Mesothelial cell of epicardium (in vitro differentiated cells): Measurements from ENCODE around the gene PHF21B. TPM values are rescaled to one million over a fixed set of nuclear protein-coding genes. Genes with fewer than 3 reads are reported as not detected.

Experiments used
- DNase-seq, 2 experiments: peaks; one replicate each; pipeline ENCODE4 v3.0.0; 2021; ENCODE audit warnings: low spot score in 2 of 2; ENCODE audit not compliant: unreplicated experiment in 2 of 2
- H3K27ac Mint-ChIP-seq: 2 replicates; pipeline ENCODE4 v1.8.0; 2021; ENCODE audit warnings: mixed read lengths
- H3K27me3 Mint-ChIP-seq: 2 replicates; pipeline ENCODE4 v1.8.0; 2021; ENCODE audit warnings: low read depth, mixed read lengths
- H3K36me3 Mint-ChIP-seq: 2 replicates; pipeline ENCODE4 v1.8.0; 2021; ENCODE audit warnings: mixed read lengths
- H3K4me1 Mint-ChIP-seq: 2 replicates; pipeline ENCODE4 v1.8.0; 2021; ENCODE audit warnings: mixed read lengths
- H3K4me3 Mint-ChIP-seq: 2 replicates; pipeline ENCODE4 v1.8.0; 2021; ENCODE audit warnings: mild to moderate bottlenecking, moderate library complexity, mixed read lengths
- H3K9me3 Mint-ChIP-seq: 2 replicates; pipeline ENCODE4 v1.8.0; 2021; ENCODE audit warnings: mixed read lengths
- total RNA-seq: library from RNA; stranded (reverse); gene quantifications from 3 replicates; pipeline ENCODE4 v1.2.1, GENCODE V29; 2021
- TF ChIP-seq, protein P1 (sequence below): fragments of 200-600 bp; sonication (generic); IDR thresholded peaks from one replicate; pipeline ENCODE4 v1.5.0; 2021; ENCODE audit warnings: antibody characterized with exemption; ENCODE audit not compliant: unreplicated experiment

The PHF21B gene
- total RNA-seq, 1 donor from 2014 or later = 8.6 TPM

DNA sequence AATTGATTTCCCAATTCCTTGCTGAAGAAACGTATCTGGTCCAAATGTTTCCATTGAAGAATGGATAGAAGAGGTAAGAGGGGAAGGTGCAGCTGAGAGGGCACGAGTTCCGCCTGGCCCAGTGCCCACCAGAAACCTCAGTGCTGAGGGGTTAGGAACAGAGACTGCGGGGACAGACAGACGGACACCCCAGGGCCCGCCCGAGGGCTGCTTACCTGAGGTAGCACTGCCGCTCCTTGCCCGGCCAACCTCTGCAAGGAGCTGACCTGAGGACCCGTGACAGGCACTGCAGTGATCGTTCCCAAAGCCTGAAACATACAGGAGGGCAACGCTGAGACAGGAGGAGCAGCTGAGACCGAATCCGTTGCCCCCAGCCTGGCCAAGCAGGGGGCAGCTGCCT lies 89.6 kb downstream of the PHF21B start:
- DNase-seq = no peak
- Mint-ChIP-seq H3K27me3 (peaks cover 51% of the 10 kb centered on the region), H3K9me3 (peaks cover 10% of the 10 kb centered on the region), H3K27ac (no peak overlapping the region), H3K4me1 (no peaks in the 10 kb centered on the region), H3K36me3 (no peaks in the 10 kb centered on the region), H3K4me3 (no peak overlapping the region)
- TF ChIP-seq, protein P1, sequence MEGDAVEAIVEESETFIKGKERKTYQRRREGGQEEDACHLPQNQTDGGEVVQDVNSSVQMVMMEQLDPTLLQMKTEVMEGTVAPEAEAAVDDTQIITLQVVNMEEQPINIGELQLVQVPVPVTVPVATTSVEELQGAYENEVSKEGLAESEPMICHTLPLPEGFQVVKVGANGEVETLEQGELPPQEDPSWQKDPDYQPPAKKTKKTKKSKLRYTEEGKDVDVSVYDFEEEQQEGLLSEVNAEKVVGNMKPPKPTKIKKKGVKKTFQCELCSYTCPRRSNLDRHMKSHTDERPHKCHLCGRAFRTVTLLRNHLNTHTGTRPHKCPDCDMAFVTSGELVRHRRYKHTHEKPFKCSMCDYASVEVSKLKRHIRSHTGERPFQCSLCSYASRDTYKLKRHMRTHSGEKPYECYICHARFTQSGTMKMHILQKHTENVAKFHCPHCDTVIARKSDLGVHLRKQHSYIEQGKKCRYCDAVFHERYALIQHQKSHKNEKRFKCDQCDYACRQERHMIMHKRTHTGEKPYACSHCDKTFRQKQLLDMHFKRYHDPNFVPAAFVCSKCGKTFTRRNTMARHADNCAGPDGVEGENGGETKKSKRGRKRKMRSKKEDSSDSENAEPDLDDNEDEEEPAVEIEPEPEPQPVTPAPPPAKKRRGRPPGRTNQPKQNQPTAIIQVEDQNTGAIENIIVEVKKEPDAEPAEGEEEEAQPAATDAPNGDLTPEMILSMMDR = no peak

- DNase-seq = no peak
- Mint-ChIP-seq H3K27me3 (peaks cover 46% of the 10 kb centered on the region), H3K36me3 (no peaks in the 10 kb centered on the region), H3K4me1 (no peaks in the 10 kb centered on the region), H3K4me3 (no peak overlapping the region), H3K9me3 (peaks cover 6% of the 10 kb centered on the region), H3K27ac (no peak overlapping the region)
- TF ChIP-seq, protein P1 = no peak
Observed at GRCh38 chr22:44919691-44920090, 90.1 kb downstream of the PHF21B start.

DNA sequence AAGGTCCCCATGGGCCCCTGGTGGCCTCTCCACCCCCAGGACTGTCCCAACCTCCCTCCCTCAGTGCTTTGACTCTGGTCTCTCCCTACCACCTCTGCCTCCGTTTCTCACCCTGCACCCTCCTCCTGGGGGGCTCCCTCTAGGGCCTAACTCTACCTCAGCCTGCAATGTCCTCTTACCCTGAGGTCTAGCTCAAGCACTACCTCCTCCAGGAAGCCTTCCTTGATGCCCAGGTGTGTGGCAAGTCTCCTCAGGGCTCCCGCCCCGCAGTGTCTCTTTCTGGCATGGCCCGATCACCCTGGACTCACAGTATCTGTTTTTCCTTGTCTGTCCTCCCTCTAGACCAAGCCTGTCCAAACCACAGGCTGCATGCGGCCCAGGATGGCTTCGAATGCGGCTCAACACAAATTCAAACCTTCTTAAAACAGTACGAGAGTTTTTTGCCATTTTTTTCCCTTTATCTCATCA lies 90.8 kb downstream of the PHF21B start:
- H3K4me3 Mint-ChIP-seq = no peak overlapping the region
- H3K4me1 Mint-ChIP-seq = no peaks in the 10 kb centered on the region
- H3K36me3 Mint-ChIP-seq = no peaks in the 10 kb centered on the region
- TF ChIP-seq, protein P1 = no peak
- H3K27ac Mint-ChIP-seq = no peak overlapping the region
- H3K9me3 Mint-ChIP-seq = no peaks in the 10 kb centered on the region
- peaks cover 40% of the 10 kb centered on the region for H3K27me3 Mint-ChIP-seq
- no peak for DNase-seq

DNA sequence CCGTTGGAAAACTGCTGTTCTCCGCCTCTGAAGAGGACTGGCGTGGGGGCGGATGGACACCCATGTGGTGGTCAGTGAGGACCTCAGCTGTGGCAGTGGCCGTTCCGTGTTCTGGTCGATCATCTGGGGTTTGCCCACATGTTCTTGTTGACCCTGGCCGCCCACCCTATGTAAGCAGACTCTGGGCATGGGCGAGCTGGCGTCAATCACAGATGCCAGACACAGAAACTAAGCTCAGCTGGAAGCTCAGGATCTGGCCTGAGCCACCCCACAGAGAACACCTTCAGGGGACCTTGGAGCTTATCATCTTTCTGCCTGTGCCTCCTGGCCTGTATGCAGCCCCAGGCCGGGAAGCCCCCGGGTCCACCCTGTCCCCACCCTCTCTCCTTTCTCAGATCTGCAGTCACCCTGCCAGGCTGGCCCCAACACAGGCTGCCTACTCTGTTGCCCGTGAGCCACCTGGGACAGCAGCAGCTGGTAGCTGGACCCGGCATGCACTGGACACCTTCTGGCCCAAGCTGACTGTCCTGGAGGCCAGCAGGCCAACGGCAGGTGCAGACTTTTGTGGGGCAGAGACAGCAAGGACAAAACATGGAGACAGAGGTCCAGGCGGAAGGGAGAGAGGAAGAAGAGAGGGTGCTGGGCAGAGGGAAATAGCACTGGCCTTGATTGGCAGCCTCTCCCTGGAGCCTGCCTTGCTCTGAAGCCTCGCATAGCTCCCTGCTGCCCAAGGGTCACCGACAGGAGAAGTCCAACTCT lies 91.5 kb downstream of the PHF21B start:
- no peak overlapping the region for H3K4me3 Mint-ChIP-seq
- DNase-seq = no peak
- no peak overlapping the region for H3K27ac Mint-ChIP-seq
- TF ChIP-seq, protein P1 = no peak
- H3K4me1 Mint-ChIP-seq = no peaks in the 10 kb centered on the region
- H3K27me3 Mint-ChIP-seq = peaks cover 35% of the 10 kb centered on the region
- H3K9me3 Mint-ChIP-seq = no peaks in the 10 kb centered on the region
- H3K36me3 Mint-ChIP-seq = no peaks in the 10 kb centered on the region

GRCh38 chr22:44917372-44918165 lies 92.2 kb downstream of the PHF21B start:
- H3K4me3 Mint-ChIP-seq = no peak overlapping the region
- H3K9me3 Mint-ChIP-seq = peaks cover under 1% of the 10 kb centered on the region
- H3K36me3 Mint-ChIP-seq = peaks cover under 1% of the 10 kb centered on the region
- H3K4me1 Mint-ChIP-seq = no peaks in the 10 kb centered on the region
- TF ChIP-seq, protein P1 = no peak
- no peak for DNase-seq
- peaks cover 27% of the 10 kb centered on the region for H3K27me3 Mint-ChIP-seq
- H3K27ac Mint-ChIP-seq = no peak overlapping the region
